ENCODE data around the gene ISLR.

ISLR gene

GRCh38 chr15:74127954-74128784 is 45.3 kb upstream of the ISLR start:
- Histone ChIP-seq H4K20me1 (ENCODE audit: insufficient read depth) (no peaks in the 10 kb centered on the region), H3K27ac (no peak overlapping the region), H3K36me3 (ENCODE audit: insufficient read depth) (no peaks in the 10 kb centered on the region), H2AFZ (ENCODE audit: low read depth) (no peak overlapping the region; the same call in 1 of the 2 replicates), H3K9ac (no peak overlapping the region), H3K4me3 (IDR thresholded peaks at IDR 0.05; ENCODE audit: insufficient read depth, low read depth, low read length) (no peak overlapping the region), H3K4me1 (ENCODE audit: low read depth, poor library complexity, severe bottlenecking) (peaks cover 5% of the 10 kb centered on the region), H3K27me3 (ENCODE audit: insufficient read depth, low read depth) (peaks cover 69% of the 10 kb centered on the region), H3K79me2 (ENCODE audit: insufficient read depth, low read depth) (no peaks in the 10 kb centered on the region), H3K4me2 (peak overlapping the region; percentile 48)
- TF ChIP-seq CTCF (conservative IDR thresholded peaks at IDR 0.05; ENCODE audit: low read depth, low read length) = no peak

DNA sequence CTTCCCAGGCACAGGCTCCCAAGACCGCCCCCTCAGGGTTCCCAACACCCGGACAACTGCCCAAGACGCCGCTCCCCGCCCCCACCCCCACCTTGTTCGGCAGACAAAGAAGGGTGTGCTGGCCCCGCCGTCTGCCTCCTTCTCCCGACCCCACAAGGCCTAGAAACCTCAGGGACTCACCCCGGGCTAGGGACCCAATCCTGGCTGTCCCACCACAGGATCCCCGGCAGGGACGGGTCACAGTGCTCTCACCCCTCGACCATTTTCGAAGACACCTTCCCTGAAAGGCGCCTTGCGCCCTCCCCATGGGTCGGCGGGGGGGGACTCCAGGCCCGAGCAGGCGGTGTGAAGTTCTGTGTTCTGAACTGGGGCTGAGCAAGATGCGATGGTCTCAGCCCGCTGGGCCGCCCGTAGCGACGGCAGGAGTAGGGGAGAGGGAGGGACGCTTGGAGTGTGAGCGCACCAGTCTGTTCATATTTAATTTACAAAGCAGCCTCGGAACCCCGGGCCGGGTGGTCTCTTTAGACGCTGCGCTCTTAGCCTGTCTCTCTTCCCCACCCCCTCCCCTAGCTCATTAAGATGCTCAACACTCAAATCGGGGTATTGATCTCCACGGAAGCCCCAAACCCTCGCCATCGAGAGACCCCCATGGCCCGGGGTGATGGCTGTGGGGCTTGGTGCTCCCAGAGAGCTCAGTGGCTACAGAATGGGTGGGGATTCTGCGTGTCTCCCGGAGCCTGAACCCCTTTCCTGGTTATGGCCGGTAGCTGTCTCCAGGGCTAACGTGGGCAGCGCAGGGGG is 44.5 kb upstream of the ISLR start:
- Histone ChIP-seq H4K20me1 (ENCODE audit: insufficient read depth) (no peaks in the 10 kb centered on the region), H3K27me3 (ENCODE audit: insufficient read depth, low read depth) (peaks cover 62% of the 10 kb centered on the region), H2AFZ (ENCODE audit: low read depth) (no peak overlapping the region), H3K9ac (no peak overlapping the region), H3K4me3 (IDR thresholded peaks at IDR 0.05; ENCODE audit: insufficient read depth, low read depth, low read length) (no peak overlapping the region), H3K4me1 (ENCODE audit: low read depth, poor library complexity, severe bottlenecking) (peaks cover 5% of the 10 kb centered on the region), H3K36me3 (ENCODE audit: insufficient read depth) (no peaks in the 10 kb centered on the region), H3K79me2 (ENCODE audit: insufficient read depth, low read depth) (no peaks in the 10 kb centered on the region), H3K27ac (no peak overlapping the region), H3K4me2 (peak overlapping the region; percentile 48; the same call in 1 of the 2 replicates)
- TF ChIP-seq CTCF (conservative IDR thresholded peaks at IDR 0.05; ENCODE audit: low read depth, low read length) = no peak

DNA sequence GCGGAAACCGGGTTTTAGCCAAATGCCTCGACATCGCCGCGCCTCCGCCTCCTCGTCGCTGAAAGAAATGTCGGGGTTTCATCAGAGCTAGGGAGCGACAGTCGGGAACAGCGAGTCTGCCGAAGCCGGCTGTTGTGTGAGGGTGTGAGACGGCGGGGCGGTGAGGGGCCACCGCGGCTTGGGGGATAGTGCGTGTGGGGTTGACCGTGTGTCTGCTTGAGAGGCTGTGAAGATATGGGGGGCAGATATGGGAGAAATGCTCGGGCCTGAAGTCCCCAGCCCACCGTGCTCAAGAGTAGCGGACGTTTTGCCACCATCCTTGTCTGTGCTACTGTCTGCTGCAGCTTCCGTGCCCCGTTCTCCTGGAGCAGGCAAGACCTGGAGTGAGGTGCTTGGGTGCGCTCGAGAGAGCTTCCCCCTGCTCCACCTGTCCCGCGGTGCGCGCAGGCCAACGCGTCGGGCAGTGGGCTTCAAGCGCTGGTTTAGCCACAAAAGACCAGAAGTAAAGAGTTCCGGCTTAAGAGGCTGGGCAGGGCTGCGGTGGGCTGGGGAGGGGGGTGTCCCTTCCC is 43.8 kb upstream of the ISLR start:
- no peak for TF ChIP-seq CTCF (conservative IDR thresholded peaks at IDR 0.05; ENCODE audit: low read depth, low read length)
- H3K27ac ChIP-seq = no peak overlapping the region
- H3K9ac ChIP-seq = no peak overlapping the region
- H4K20me1 ChIP-seq (ENCODE audit: insufficient read depth) = no peaks in the 10 kb centered on the region
- H3K4me2 ChIP-seq = no peak overlapping the region
- no peak overlapping the region for H2AFZ ChIP-seq (ENCODE audit: low read depth)
- H3K79me2 ChIP-seq (ENCODE audit: insufficient read depth, low read depth) = no peaks in the 10 kb centered on the region
- no peak overlapping the region for H3K4me3 ChIP-seq (IDR thresholded peaks at IDR 0.05; ENCODE audit: insufficient read depth, low read depth, low read length)
- peaks cover 55% of the 10 kb centered on the region for H3K27me3 ChIP-seq (ENCODE audit: insufficient read depth, low read depth)
- H3K36me3 ChIP-seq (ENCODE audit: insufficient read depth) = no peaks in the 10 kb centered on the region
- H3K4me1 ChIP-seq (ENCODE audit: low read depth, poor library complexity, severe bottlenecking) = peaks cover 5% of the 10 kb centered on the region

GRCh38 chr15:74130155-74130848 is 43.2 kb upstream of the ISLR start, which contains the start of gene ISLR2:
ISLR2 (plus strand) TSS chr15:74130586; CDS start chr15:74132755, 2,169 bp downstream.
- H3K36me3 ChIP-seq (ENCODE audit: insufficient read depth) = no peaks in the 10 kb centered on the region
- H3K4me2 ChIP-seq = no peak within 1 kb of the TSS
- H3K27ac ChIP-seq = no peak within 1 kb of the TSS
- no peak within 1 kb of the TSS for H2AFZ ChIP-seq (ENCODE audit: low read depth)
- no peak within 1 kb of the TSS for H3K9ac ChIP-seq
- no peaks in the 10 kb centered on the region for H3K79me2 ChIP-seq (ENCODE audit: insufficient read depth, low read depth)
- no peak within 1 kb of the TSS for H3K4me3 ChIP-seq (IDR thresholded peaks at IDR 0.05; ENCODE audit: insufficient read depth, low read depth, low read length)
- peaks cover 5% of the 10 kb centered on the region for H3K4me1 ChIP-seq (ENCODE audit: low read depth, poor library complexity, severe bottlenecking)
- H4K20me1 ChIP-seq (ENCODE audit: insufficient read depth) = no peaks in the 10 kb centered on the region
- no peak for TF ChIP-seq CTCF (conservative IDR thresholded peaks at IDR 0.05; ENCODE audit: low read depth, low read length)
- H3K27me3 ChIP-seq (ENCODE audit: insufficient read depth, low read depth) = peaks cover 49% of the 10 kb centered on the region
